Upper lobe of left lung (tissue), 6 donors: Measurements from ENCODE around the gene CCDC33. TPM values are rescaled to one million over a fixed set of nuclear protein-coding genes. Genes with fewer than 3 reads are reported as not detected.
A peak's percentile ranks its signal among the peaks of the same experiment; 100 is the strongest.

ENCODE experiments used
- ATAC-seq, 2 donors: fragments of 200-7000 bp; cut with Tn5 transposase; one replicate each; pipeline ENCODE4 v1.9.1; 2022; ENCODE audit warnings: mild to moderate bottlenecking in 2 of 2, moderate library complexity in 2 of 2; ENCODE audit not compliant: low FRiP score in 2 of 2
- DNase-seq, 2 donors: peaks; one replicate each; pipeline ENCODE4 v3.0.0-alpha.2; 2019 to 2020
- H3K27ac ChIP-seq, 4 donors: fragments of 200-600 bp; sonication (generic); one replicate each; pipeline ENCODE4 v1.5.1; 2016 to 2019
- H3K27me3 ChIP-seq, 4 donors: fragments of 200-600 bp; sonication (generic); one replicate each; pipeline ENCODE4 v1.5.1; 2017 to 2019
- H3K36me3 ChIP-seq, 4 donors: fragments of 200-600 bp; sonication (generic); one replicate each; pipeline ENCODE4 v1.5.1; 2016 to 2019
- H3K4me1 ChIP-seq, 4 donors: fragments of 200-600 bp; sonication (generic); one replicate each; pipeline ENCODE4 v1.5.1; 2018 to 2019
- H3K4me3 ChIP-seq, 4 donors: fragments of 200-600 bp; sonication (generic); one replicate each; pipeline ENCODE4 v1.5.1; 2017 to 2019; ENCODE audit warnings: mild to moderate bottlenecking in 2 of 4, moderate library complexity in 1 of 4
- H3K9me3 ChIP-seq, 4 donors: fragments of 200-600 bp; sonication (generic); one replicate each; pipeline ENCODE4 v1.5.1; 2018 to 2019
- EP300 ChIP-seq, 4 donors: sonication (generic); formaldehyde crosslinking; IDR thresholded peaks; one replicate each; pipeline ENCODE4 v1.5.1; 2017; ENCODE audit warnings: antibody characterized with exemption in 4 of 4, control low read depth in 2 of 4
- POLR2A ChIP-seq, 4 donors: fragments of 450-650 bp; IDR thresholded peaks; one replicate each; pipeline ENCODE4 v1.5.1; 2016 to 2017; ENCODE audit warnings: antibody characterized with exemption in 4 of 4, mild to moderate bottlenecking in 2 of 4
- POLR2AphosphoS5 ChIP-seq, 2 donors: sonication (generic); formaldehyde crosslinking; IDR thresholded peaks; one replicate each; pipeline ENCODE4 v1.5.1; 2017; ENCODE audit warnings: antibody characterized with exemption in 2 of 2
- WGBS, 2 donors: methylation state at CpG; one replicate each; pipeline ENCODE4 v1.1.5; 2017 to 2018; 5-methylcytosine and 5-hydroxymethylcytosine counted together
- total RNA-seq, 6 donors: library from RNA; depleted of rRNA in 4 of 6; stranded (reverse); fragments of >200 nt in 4 of 6; gene quantifications; one replicate each; pipeline versions ENCODE4 v1.1.0 to v1.2.1, GENCODE V29; 2016 to 2021
- TF ChIP-seq, protein P1 (sequence below), 6 experiments: fragments of 450-650 bp in 4 of 6; fragments of 200-600 bp in 2 of 6; sonication (generic) in 2 of 6; IDR thresholded peaks; one replicate each; pipeline ENCODE4 v1.5.1; 2016 to 2019; ENCODE audit warnings: antibody characterized with exemption in 6 of 6
- donor health status: DM: no; HTN: no; CAD: no; lungs with moderate emphysema.
- donor health status: DM: no; HTN: yes; CAD: no; lungs with severe emphysema.

Gene CCDC33
- total RNA-seq, 6 donors from 2014 or later: 3.8 to 43.4 (median 4.2) TPM; not detected in 1

DNA sequence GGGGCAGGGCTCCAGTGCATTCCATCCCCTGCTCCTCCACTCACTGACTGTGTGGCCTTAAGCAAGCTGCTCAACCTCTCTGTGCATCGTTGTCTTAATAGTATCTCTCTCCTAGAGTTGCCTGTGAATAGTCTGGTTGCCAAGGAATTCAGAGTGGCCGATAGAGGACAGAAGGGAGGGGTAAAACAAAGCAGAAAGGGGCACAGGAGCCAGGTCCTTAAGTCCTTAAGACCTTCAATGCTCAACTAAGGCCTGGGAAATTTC lies 145.0 kb downstream of the CCDC33 start:
- ATAC-seq (no peak), DNase-seq (no peak)
- no peak overlapping the region for H3K4me3 ChIP-seq
- H3K4me1 ChIP-seq: peaks cover 12 to 32% (median 24%) of the 10 kb centered on the region in 4 donors
- no peaks in the 10 kb centered on the region for H3K36me3 ChIP-seq
- TF ChIP-seq EP300 (IDR thresholded peaks at IDR 0.05): no peak
- no peak for TF ChIP-seq POLR2AphosphoS5 (IDR thresholded peaks at IDR 0.05)
- no peak for TF ChIP-seq POLR2A (IDR thresholded peaks at IDR 0.05)
- TF ChIP-seq, protein P1, sequence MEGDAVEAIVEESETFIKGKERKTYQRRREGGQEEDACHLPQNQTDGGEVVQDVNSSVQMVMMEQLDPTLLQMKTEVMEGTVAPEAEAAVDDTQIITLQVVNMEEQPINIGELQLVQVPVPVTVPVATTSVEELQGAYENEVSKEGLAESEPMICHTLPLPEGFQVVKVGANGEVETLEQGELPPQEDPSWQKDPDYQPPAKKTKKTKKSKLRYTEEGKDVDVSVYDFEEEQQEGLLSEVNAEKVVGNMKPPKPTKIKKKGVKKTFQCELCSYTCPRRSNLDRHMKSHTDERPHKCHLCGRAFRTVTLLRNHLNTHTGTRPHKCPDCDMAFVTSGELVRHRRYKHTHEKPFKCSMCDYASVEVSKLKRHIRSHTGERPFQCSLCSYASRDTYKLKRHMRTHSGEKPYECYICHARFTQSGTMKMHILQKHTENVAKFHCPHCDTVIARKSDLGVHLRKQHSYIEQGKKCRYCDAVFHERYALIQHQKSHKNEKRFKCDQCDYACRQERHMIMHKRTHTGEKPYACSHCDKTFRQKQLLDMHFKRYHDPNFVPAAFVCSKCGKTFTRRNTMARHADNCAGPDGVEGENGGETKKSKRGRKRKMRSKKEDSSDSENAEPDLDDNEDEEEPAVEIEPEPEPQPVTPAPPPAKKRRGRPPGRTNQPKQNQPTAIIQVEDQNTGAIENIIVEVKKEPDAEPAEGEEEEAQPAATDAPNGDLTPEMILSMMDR (IDR thresholded peaks at IDR 0.05): no peak
- H3K9me3 ChIP-seq: no peaks in the 10 kb centered on the region
- no peak overlapping the region for H3K27ac ChIP-seq
- no peaks in the 10 kb centered on the region for H3K27me3 ChIP-seq
- 63 to 81% methylated on average over 2 of the region's 2 CpGs for WGBS, 2 donors

DNA sequence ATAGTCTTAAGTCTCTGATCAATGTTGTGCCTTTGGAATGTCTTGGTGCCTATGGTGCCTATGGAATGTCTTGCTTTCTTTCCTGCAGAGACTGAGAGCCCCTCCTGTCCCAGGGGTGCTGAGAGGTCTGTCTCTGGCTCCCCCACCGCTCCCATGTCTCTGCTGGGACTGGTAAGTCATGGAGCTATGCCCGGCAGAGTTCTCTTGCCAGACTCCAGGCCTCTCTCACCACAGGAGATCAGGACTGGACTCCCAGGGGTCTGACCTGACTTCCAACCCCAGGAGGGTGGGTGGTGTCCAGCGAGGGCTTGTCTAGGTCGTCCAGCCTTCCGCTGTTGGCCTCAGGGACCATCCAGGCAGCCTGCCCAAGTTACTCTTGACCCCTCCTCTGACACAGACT lies 145.4 kb downstream of the CCDC33 start:
- TF ChIP-seq POLR2A (IDR thresholded peaks at IDR 0.05) (no peak), EP300 (IDR thresholded peaks at IDR 0.05) (no peak), POLR2AphosphoS5 (IDR thresholded peaks at IDR 0.05) (no peak)
- TF ChIP-seq, protein P1 (IDR thresholded peaks at IDR 0.05): no peak
- H3K4me3 ChIP-seq: no peak overlapping the region
- H3K27ac ChIP-seq: no peak overlapping the region
- H3K36me3 ChIP-seq: no peaks in the 10 kb centered on the region
- DNase-seq (no peak), ATAC-seq (no peak)
- no peaks in the 10 kb centered on the region for H3K27me3 ChIP-seq
- 63 to 91% methylated on average over 4 to 5 of the region's 5 CpGs for WGBS, 2 donors
- peaks cover 15 to 36% (median 27%) of the 10 kb centered on the region in 4 donors for H3K4me1 ChIP-seq
- H3K9me3 ChIP-seq: no peaks in the 10 kb centered on the region

GRCh38 chr15:74382004-74382816 lies 146.1 kb downstream of the CCDC33 start:
- H3K27ac ChIP-seq: no peak overlapping the region
- H3K27me3 ChIP-seq: no peaks in the 10 kb centered on the region
- TF ChIP-seq EP300 (IDR thresholded peaks at IDR 0.05): no peak
- TF ChIP-seq, protein P1 (IDR thresholded peaks at IDR 0.05): peak; percentile 82 to 96 (median 94)
- H3K4me1 ChIP-seq: peaks cover 17 to 37% (median 30%) of the 10 kb centered on the region in 4 donors
- H3K9me3 ChIP-seq: no peaks in the 10 kb centered on the region
- ATAC-seq: peak; percentile 88 to 90
- H3K4me3 ChIP-seq: no peak overlapping the region
- no peaks in the 10 kb centered on the region for H3K36me3 ChIP-seq
- peak; percentile 89 to 91 for DNase-seq
- 40 to 59% methylated on average over 9 to 13 of the region's 13 CpGs for WGBS, 2 donors

GRCh38 chr15:74383286-74383685 lies 147.2 kb downstream of the CCDC33 start:
- H3K27me3 ChIP-seq: no peaks in the 10 kb centered on the region
- no peak overlapping the region for H3K4me3 ChIP-seq
- H3K27ac ChIP-seq: peak overlapping the region in 1 of 4 donors; percentile 29
- TF ChIP-seq POLR2AphosphoS5 (IDR thresholded peaks at IDR 0.05) (no peak), POLR2A (IDR thresholded peaks at IDR 0.05) (no peak), EP300 (IDR thresholded peaks at IDR 0.05) (no peak)
- TF ChIP-seq, protein P1 (IDR thresholded peaks at IDR 0.05): no peak
- no peaks in the 10 kb centered on the region for H3K36me3 ChIP-seq
- 83 to 97% methylated on average over 2 to 4 of the region's 4 CpGs for WGBS, 2 donors
- DNase-seq (no peak), ATAC-seq (no peak)
- H3K4me1 ChIP-seq: peaks cover 17 to 40% (median 31%) of the 10 kb centered on the region in 4 donors
- H3K9me3 ChIP-seq: no peaks in the 10 kb centered on the region
